PC-3 (cell line): ENCODE data around the gene ST8SIA5. TPM values are rescaled to one million over a fixed set of nuclear protein-coding genes. Genes with fewer than 3 reads are reported as not detected.

Source experiments
- ATAC-seq: fragments of 200-7000 bp; cut with Tn5 transposase; 2 replicates; pipeline ENCODE4 v1.9.1; 2020; ENCODE audit warnings: mild to moderate bottlenecking, moderate library complexity
- BruUV-seq: library from RNA; stranded (reverse); fragments of 400-500 nt; replicated peaks from 2 replicates; lab custom pipeline; 2021; lab: Mats Ljungman, UMichigan
- CTCF ChIA-PET: fragments of 300-600 bp; sonication (Branson Sonifier 250); formaldehyde crosslinking; loops from one replicate; lab custom pipeline; 2022; ENCODE audit warnings: antibody characterized with exemption; lab: Charles Lee
- POLR2A ChIA-PET: fragments of 300-600 bp; sonication (Branson Sonifier 250); formaldehyde crosslinking; loops from one replicate; lab custom pipeline; 2022; ENCODE audit warnings: antibody characterized with exemption; ENCODE audit not compliant: unreplicated experiment; lab: Charles Lee
- DNase-seq: peaks from one replicate; pipeline ENCODE4 v3.0.0-alpha.2; 2015
- H2AFZ ChIP-seq: fragments of 300-600 bp; sonication (generic); 2 replicates; pipeline ENCODE4 v1.6.0; 2016; ENCODE audit warnings: antibody characterized with exemption, low read length
- H3F3A ChIP-seq: fragments of 300-600 bp; sonication (generic); one replicate; pipeline ENCODE4 v1.6.0; 2017; ENCODE audit warnings: antibody characterized with exemption, low read length, control low read depth, mild to moderate bottlenecking; ENCODE audit not compliant: unreplicated experiment
- H3K27ac ChIP-seq: fragments of 300-600 bp; sonication (generic); 2 replicates; pipeline ENCODE4 v1.5.1; 2016; ENCODE audit warnings: mild to moderate bottlenecking, low read length
- H3K27me3 ChIP-seq: fragments of 300-600 bp; sonication (generic); 2 replicates; pipeline ENCODE4 v1.6.1; 2016; ENCODE audit warnings: low read length, mixed read lengths
- H3K36me3 ChIP-seq: fragments of 300-600 bp; sonication (generic); 2 replicates; pipeline ENCODE4 v1.6.1; 2016; ENCODE audit warnings: low read depth, mixed run types, low read length, mixed read lengths
- H3K4me1 ChIP-seq: fragments of 300-600 bp; sonication (generic); 2 replicates; pipeline ENCODE4 v1.5.1; 2016; ENCODE audit warnings: low read length; ENCODE audit not compliant: insufficient read depth
- H3K4me2 ChIP-seq: fragments of 300-600 bp; sonication (generic); 2 replicates; pipeline ENCODE4 v1.6.0; 2016; ENCODE audit warnings: low read length
- H3K4me3 ChIP-seq: fragments of 300-600 bp; sonication (generic); 2 replicates; pipeline ENCODE4 v1.5.1; 2016; ENCODE audit warnings: mild to moderate bottlenecking, low read length, mixed read lengths
- H3K79me2 ChIP-seq: fragments of 300-600 bp; sonication (generic); 2 replicates; pipeline ENCODE4 v1.6.1; 2017; ENCODE audit warnings: low read length, mixed read lengths
- H3K9ac ChIP-seq: fragments of 300-600 bp; sonication (generic); 2 replicates; pipeline ENCODE4 v1.6.0; 2016; ENCODE audit warnings: mild to moderate bottlenecking, low read length
- H3K9me2 ChIP-seq: fragments of 300-600 bp; sonication (generic); replicated peaks from 2 replicates; pipeline ENCODE4 v1.6.1; 2016; ENCODE audit warnings: mixed run types, low read length, mixed read lengths
- H3K9me3 ChIP-seq: fragments of 300-600 bp; sonication (generic); 2 replicates; pipeline ENCODE4 v1.6.1; 2016; ENCODE audit warnings: low read length, mixed read lengths
- H4K20me1 ChIP-seq: fragments of 300-600 bp; sonication (generic); 2 replicates; pipeline ENCODE4 v1.6.1; 2016; ENCODE audit warnings: low read length, mixed read lengths
- CTCF ChIP-seq: fragments of 300-600 bp; sonication (generic); conservative IDR thresholded peaks from 2 replicates; pipeline ENCODE4 v1.5.1; 2017; ENCODE audit warnings: antibody characterized with exemption, low read depth, mild to moderate bottlenecking, low read length
- EZH2 ChIP-seq: fragments of 300-600 bp; sonication (generic); IDR thresholded peaks from one replicate; pipeline ENCODE4 v1.6.1; 2017; ENCODE audit warnings: antibody characterized with exemption, mild to moderate bottlenecking, low read length; ENCODE audit not compliant: unreplicated experiment
- EZH2phosphoT487 ChIP-seq: fragments of 300-600 bp; sonication (generic); IDR thresholded peaks from 2 replicates; pipeline ENCODE4 v1.6.1; 2018; ENCODE audit warnings: mild to moderate bottlenecking, antibody characterized with exemption, low read length, borderline replicate concordance
- intact Hi-C: fragments of 100-400 bp; cut with micrococcal nuclease; formaldehyde crosslinking; loops from 2 replicates; pipeline ENCODE4 v1.9.0; 2023
- total RNA-seq: library from RNA; depleted of rRNA; stranded (reverse); fragments of >200 nt; gene quantifications from 2 replicates; pipeline ENCODE4 v1.2.3, GENCODE V29; 2014

The ST8SIA5 gene
- total RNA-seq, 1 experiment from 2014 or later, result 0.04 TPM

- no peaks in the 10 kb centered on the region for H4K20me1 ChIP-seq
- H3K27me3 ChIP-seq, result no peaks in the 10 kb centered on the region
- DNase-seq (no peak), ATAC-seq (no peak)
- CTCF ChIA-PET, result no interaction called here
- no TSS peak for BruUV-seq
- TF ChIP-seq CTCF (no peak), EZH2 (no peak), EZH2phosphoT487 (no peak)
- intact Hi-C loops, result no loop called here
- no peak overlapping the region for H3K4me2 ChIP-seq
- no peaks in the 10 kb centered on the region for H3K79me2 ChIP-seq
- no peak overlapping the region for H3K27ac ChIP-seq
- POLR2A ChIA-PET, result no interaction called here
- peaks cover 12% of the 10 kb centered on the region for H3K4me1 ChIP-seq
- no peaks in the 10 kb centered on the region for H3F3A ChIP-seq
- H3K9me3 ChIP-seq, result no peaks in the 10 kb centered on the region
- no peaks in the 10 kb centered on the region for H3K36me3 ChIP-seq
- no peak overlapping the region for H3K9ac ChIP-seq
- no peak overlapping the region for H3K4me3 ChIP-seq
- no peak overlapping the region for H2AFZ ChIP-seq
- H3K9me2 ChIP-seq, result no peaks in the 10 kb centered on the region
Measured at GRCh38 chr18:46679846-46680598, 76.8 kb downstream of the ST8SIA5 start.

- H3K9me2 ChIP-seq, result no peaks in the 10 kb centered on the region
- H3K4me2 ChIP-seq, result no peak overlapping the region
- intact Hi-C loops, result no loop called here
- TF ChIP-seq CTCF (no peak), EZH2phosphoT487 (no peak), EZH2 (no peak)
- DNase-seq, result no peak
- H4K20me1 ChIP-seq, result no peaks in the 10 kb centered on the region
- peaks cover 12% of the 10 kb centered on the region for H3K4me1 ChIP-seq
- no peaks in the 10 kb centered on the region for H3F3A ChIP-seq
- ATAC-seq, result no peak
- H3K27ac ChIP-seq, result no peak overlapping the region
- H3K79me2 ChIP-seq, result no peaks in the 10 kb centered on the region
- H3K9ac ChIP-seq, result no peak overlapping the region
- CTCF ChIA-PET, result no interaction called here
- no peaks in the 10 kb centered on the region for H3K9me3 ChIP-seq
- H3K36me3 ChIP-seq, result no peaks in the 10 kb centered on the region
- POLR2A ChIA-PET, result no interaction called here
- no peak overlapping the region for H3K4me3 ChIP-seq
- BruUV-seq, result no TSS peak
- no peaks in the 10 kb centered on the region for H3K27me3 ChIP-seq
- no peak overlapping the region for H2AFZ ChIP-seq
Measured at GRCh38 chr18:46678785-46679399, 78.0 kb downstream of the ST8SIA5 start.

GRCh38 chr18:46678041-46678440, 78.8 kb downstream of the ST8SIA5 start:
- H2AFZ ChIP-seq, result no peak overlapping the region
- no peak for TF ChIP-seq EZH2
- H3K36me3 ChIP-seq, result no peaks in the 10 kb centered on the region
- ATAC-seq (no peak), DNase-seq (no peak)
- intact Hi-C loops, result no loop called here
- H3K79me2 ChIP-seq, result no peaks in the 10 kb centered on the region
- no peaks in the 10 kb centered on the region for H4K20me1 ChIP-seq
- H3F3A ChIP-seq, result no peaks in the 10 kb centered on the region
- no peaks in the 10 kb centered on the region for H3K27me3 ChIP-seq
- H3K4me2 ChIP-seq, result no peak overlapping the region
- H3K4me1 ChIP-seq, result peaks cover 12% of the 10 kb centered on the region
- CTCF ChIA-PET, result no interaction called here
- POLR2A ChIA-PET, result no interaction called here
- no peak overlapping the region for H3K4me3 ChIP-seq
- no peaks in the 10 kb centered on the region for H3K9me3 ChIP-seq
- no peak overlapping the region for H3K9ac ChIP-seq
- no peaks in the 10 kb centered on the region for H3K9me2 ChIP-seq
- BruUV-seq, result no TSS peak
- H3K27ac ChIP-seq, result no peak overlapping the region
